ENCODE measurements around the gene MMP17. TPM values are rescaled to one million over a fixed set of nuclear protein-coding genes. Genes with fewer than 3 reads are reported as not detected.

The MMP17 gene
- total RNA-seq, 1 experiment from 2014 or later = 30.2 TPM

DNA sequence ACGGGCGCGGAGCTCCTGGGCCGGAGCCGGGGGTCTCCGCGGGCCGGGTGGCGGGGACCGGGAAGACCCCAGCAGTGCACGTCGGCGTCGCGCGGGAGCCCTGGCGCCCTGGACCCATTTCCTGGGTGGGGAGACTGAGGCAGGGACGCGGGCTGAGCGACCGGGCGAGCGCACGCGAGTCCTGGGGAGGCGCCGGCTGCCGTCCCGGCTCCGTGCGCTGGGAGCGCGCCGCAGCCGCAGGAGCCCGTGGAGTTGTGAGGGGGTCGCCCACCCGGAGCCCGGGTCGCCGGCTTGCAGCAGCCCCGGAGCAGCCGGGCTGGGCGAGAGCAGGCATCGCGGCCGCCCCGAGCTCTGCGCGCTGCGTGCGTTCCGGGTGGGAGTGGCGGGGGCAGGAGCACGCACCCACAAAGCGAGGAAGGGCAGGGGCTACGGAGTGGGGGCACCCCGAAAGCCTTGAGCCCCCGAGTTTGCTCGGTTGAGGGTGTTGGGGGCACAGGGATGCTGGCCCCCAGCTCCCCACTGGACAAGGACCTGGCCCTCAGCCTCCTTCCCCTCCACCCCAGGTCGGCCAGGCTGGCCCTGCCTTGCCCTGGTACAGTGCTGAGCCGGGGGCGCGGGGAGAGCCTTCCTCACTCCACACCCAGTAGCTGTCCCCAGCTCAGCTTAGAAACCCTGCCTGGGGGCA, 620 bp downstream of the MMP17 start:
- H2AFZ ChIP-seq (ENCODE audit: low read length) = peak overlapping the region; percentile 91
- no peaks in the 10 kb centered on the region for H3F3A ChIP-seq (ENCODE audit: low read length, unreplicated experiment)
- H3K27me3 ChIP-seq (ENCODE audit: low read length) = no peaks in the 10 kb centered on the region
- DNase-seq = peak; percentile 43
- H3K4me1 ChIP-seq (ENCODE audit: insufficient read depth, low read length) = peaks cover 23% of the 10 kb centered on the region
- H3K27ac ChIP-seq (ENCODE audit: low read length) = no peak overlapping the region
- ChIA-PET CTCF (no interaction called here), POLR2A (ENCODE audit: unreplicated experiment) (interaction anchor here (0.6 kb wide), 1 partner anchor 9 kb away, joined by 3 read pairs; no protein-coding TSS in a partner anchor)
- TF ChIP-seq EZH2phosphoT487 (IDR thresholded peaks at IDR 0.05; ENCODE audit: borderline replicate concordance, low read length) = no peak
- no peak for TF ChIP-seq EZH2 (IDR thresholded peaks at IDR 0.05; ENCODE audit: low read length, unreplicated experiment)
- TF ChIP-seq CTCF (conservative IDR thresholded peaks at IDR 0.05; ENCODE audit: low read depth, low read length) = no peak
- peak; percentile 21 for ATAC-seq
- peak overlapping the region; percentile 70 for H3K9ac ChIP-seq (ENCODE audit: low read length)
- no peaks in the 10 kb centered on the region for H3K9me2 ChIP-seq (replicated peaks; ENCODE audit: low read length)
- no peaks in the 10 kb centered on the region; the same call in 1 of the 2 replicates for H3K79me2 ChIP-seq (ENCODE audit: low read length)
- no TSS peak for BruUV-seq (replicated peaks)
- no peaks in the 10 kb centered on the region for H4K20me1 ChIP-seq (ENCODE audit: low read length)
- intact Hi-C loops (cut with micrococcal nuclease) = loop anchor here (2.0 to 5.0 kb wide), 3 partner anchors 44 to 222 kb away; no protein-coding TSS in a partner anchor
- H3K4me3 ChIP-seq (ENCODE audit: low read length) = peak overlapping the region; percentile 85
- H3K9me3 ChIP-seq (ENCODE audit: low read length) = no peaks in the 10 kb centered on the region
- H3K4me2 ChIP-seq (ENCODE audit: low read length) = peak overlapping the region; percentile 94
- H3K36me3 ChIP-seq (ENCODE audit: low read depth, low read length) = no peaks in the 10 kb centered on the region

DNA sequence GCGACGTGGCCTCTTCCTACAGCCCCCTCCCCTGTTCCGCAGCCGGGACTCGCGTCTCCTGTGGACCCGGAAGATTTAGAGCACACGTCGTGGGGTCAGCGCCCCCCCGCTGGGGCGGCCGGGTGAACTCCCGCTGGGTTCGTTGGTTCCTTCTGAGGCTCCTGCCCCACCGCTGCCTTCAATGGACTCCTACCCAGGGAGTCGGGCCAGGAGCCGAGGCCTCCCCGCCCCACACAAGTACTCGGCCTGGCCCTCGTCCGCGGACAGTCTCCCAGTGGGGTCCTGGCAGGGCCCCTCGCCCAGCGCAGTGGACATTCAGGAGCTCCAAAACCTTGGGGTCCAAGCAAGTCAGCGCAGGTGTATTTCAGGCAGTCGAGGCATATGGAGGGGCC, 1.2 kb downstream of the MMP17 start:
- Histone ChIP-seq H3K79me2 (ENCODE audit: low read length) (no peaks in the 10 kb centered on the region; the same call in 1 of the 2 replicates), H4K20me1 (ENCODE audit: low read length) (no peaks in the 10 kb centered on the region), H3K9ac (ENCODE audit: low read length) (peak overlapping the region; percentile 70), H3K9me2 (replicated peaks; ENCODE audit: low read length) (no peaks in the 10 kb centered on the region), H3K4me2 (ENCODE audit: low read length) (peak overlapping the region; percentile 94), H3K27me3 (ENCODE audit: low read length) (no peaks in the 10 kb centered on the region), H2AFZ (ENCODE audit: low read length) (peak overlapping the region; percentile 91), H3K27ac (ENCODE audit: low read length) (no peak overlapping the region), H3F3A (ENCODE audit: low read length, unreplicated experiment) (no peaks in the 10 kb centered on the region), H3K36me3 (ENCODE audit: low read depth, low read length) (no peaks in the 10 kb centered on the region), H3K4me1 (ENCODE audit: insufficient read depth, low read length) (peaks cover 23% of the 10 kb centered on the region), H3K9me3 (ENCODE audit: low read length) (no peaks in the 10 kb centered on the region), H3K4me3 (ENCODE audit: low read length) (peak overlapping the region; percentile 85)
- BruUV-seq (replicated peaks) = no TSS peak
- peak; percentile 44 for DNase-seq
- intact Hi-C loops (cut with micrococcal nuclease) = loop anchor here (2.0 to 5.0 kb wide), 3 partner anchors 45 to 222 kb away; no protein-coding TSS in a partner anchor
- no peak for TF ChIP-seq CTCF (conservative IDR thresholded peaks at IDR 0.05; ENCODE audit: low read depth, low read length)
- ChIA-PET CTCF (no interaction called here), POLR2A (ENCODE audit: unreplicated experiment) (interaction anchor here (0.6 kb wide), 1 partner anchor 8 kb away, joined by 3 read pairs; no protein-coding TSS in a partner anchor)
- ATAC-seq = peak; percentile 4

GRCh38 chr12:131829791-131830334, 1.7 kb downstream of the MMP17 start:
- peak overlapping the region; percentile 91 for H2AFZ ChIP-seq (ENCODE audit: low read length)
- no peak overlapping the region for H3K27ac ChIP-seq (ENCODE audit: low read length)
- ChIA-PET POLR2A (ENCODE audit: unreplicated experiment) (interaction anchor here (0.6 kb wide), 1 partner anchor 8 kb away, joined by 3 read pairs; no protein-coding TSS in a partner anchor), CTCF (interaction anchor here (0.6 kb wide), 1 partner anchor 499 kb away, joined by 6 read pairs; the partner anchor contains the start of gene GALNT9)
- no peaks in the 10 kb centered on the region for H3F3A ChIP-seq (ENCODE audit: low read length, unreplicated experiment)
- H3K9ac ChIP-seq (ENCODE audit: low read length) = peak overlapping the region; percentile 70
- no peaks in the 10 kb centered on the region for H4K20me1 ChIP-seq (ENCODE audit: low read length)
- peak overlapping the region; percentile 94 for H3K4me2 ChIP-seq (ENCODE audit: low read length)
- H3K9me3 ChIP-seq (ENCODE audit: low read length) = no peaks in the 10 kb centered on the region
- H3K79me2 ChIP-seq (ENCODE audit: low read length) = no peaks in the 10 kb centered on the region; the same call in 1 of the 2 replicates
- no peaks in the 10 kb centered on the region for H3K27me3 ChIP-seq (ENCODE audit: low read length)
- TF ChIP-seq EZH2 (IDR thresholded peaks at IDR 0.05; ENCODE audit: low read length, unreplicated experiment) (no peak), CTCF (conservative IDR thresholded peaks at IDR 0.05; ENCODE audit: low read depth, low read length) (no peak), EZH2phosphoT487 (IDR thresholded peaks at IDR 0.05; ENCODE audit: borderline replicate concordance, low read length) (no peak)
- BruUV-seq (replicated peaks) = TSS peak; percentile 21
- H3K4me1 ChIP-seq (ENCODE audit: insufficient read depth, low read length) = peaks cover 25% of the 10 kb centered on the region
- ATAC-seq = peak; percentile 2
- peak overlapping the region; percentile 85 for H3K4me3 ChIP-seq (ENCODE audit: low read length)
- intact Hi-C loops (cut with micrococcal nuclease) = loop anchor here (2.0 to 5.0 kb wide), 5 partner anchors 45 to 1068 kb away; partner anchors contain the start of gene PUS1
- no peaks in the 10 kb centered on the region for H3K36me3 ChIP-seq (ENCODE audit: low read depth, low read length)
- no peaks in the 10 kb centered on the region for H3K9me2 ChIP-seq (replicated peaks; ENCODE audit: low read length)
- DNase-seq = no peak
